ENCODE measurements around the gene KRT71. TPM values are rescaled to one million over a fixed set of nuclear protein-coding genes. Genes with fewer than 3 reads are reported as not detected.

The KRT71 gene
- total RNA-seq, 1 experiment from 2014 or later: not detected

DNA sequence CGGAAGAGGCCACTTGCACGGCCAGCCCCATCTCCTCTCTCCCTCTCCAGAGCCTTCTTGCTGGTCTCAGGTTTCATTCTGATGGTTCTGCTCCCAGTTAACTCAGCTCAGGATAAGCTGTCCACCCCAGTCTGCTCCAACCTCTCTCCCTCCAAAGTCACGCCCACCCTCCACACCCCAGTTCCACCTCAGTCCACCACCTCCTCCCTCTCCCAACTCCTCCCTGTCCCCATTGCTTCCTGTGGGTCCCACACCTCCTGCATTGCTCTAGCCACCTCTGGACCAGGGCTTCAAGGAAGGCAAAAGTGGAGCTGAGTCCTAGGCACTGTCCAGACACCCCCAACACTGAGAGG is 13.1 kb downstream of the KRT71 start (continued):
- TF ChIP-seq CREM (CRISPR knock-in tag; IDR thresholded peaks at IDR 0.05) (no peak), MAX (CRISPR knock-in tag; IDR thresholded peaks at IDR 0.05) (no peak)
- TF ChIP-seq, protein P1, sequence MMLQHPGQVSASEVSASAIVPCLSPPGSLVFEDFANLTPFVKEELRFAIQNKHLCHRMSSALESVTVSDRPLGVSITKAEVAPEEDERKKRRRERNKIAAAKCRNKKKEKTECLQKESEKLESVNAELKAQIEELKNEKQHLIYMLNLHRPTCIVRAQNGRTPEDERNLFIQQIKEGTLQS (CRISPR knock-in tag; conservative IDR thresholded peaks at IDR 0.05): no peak

DNA sequence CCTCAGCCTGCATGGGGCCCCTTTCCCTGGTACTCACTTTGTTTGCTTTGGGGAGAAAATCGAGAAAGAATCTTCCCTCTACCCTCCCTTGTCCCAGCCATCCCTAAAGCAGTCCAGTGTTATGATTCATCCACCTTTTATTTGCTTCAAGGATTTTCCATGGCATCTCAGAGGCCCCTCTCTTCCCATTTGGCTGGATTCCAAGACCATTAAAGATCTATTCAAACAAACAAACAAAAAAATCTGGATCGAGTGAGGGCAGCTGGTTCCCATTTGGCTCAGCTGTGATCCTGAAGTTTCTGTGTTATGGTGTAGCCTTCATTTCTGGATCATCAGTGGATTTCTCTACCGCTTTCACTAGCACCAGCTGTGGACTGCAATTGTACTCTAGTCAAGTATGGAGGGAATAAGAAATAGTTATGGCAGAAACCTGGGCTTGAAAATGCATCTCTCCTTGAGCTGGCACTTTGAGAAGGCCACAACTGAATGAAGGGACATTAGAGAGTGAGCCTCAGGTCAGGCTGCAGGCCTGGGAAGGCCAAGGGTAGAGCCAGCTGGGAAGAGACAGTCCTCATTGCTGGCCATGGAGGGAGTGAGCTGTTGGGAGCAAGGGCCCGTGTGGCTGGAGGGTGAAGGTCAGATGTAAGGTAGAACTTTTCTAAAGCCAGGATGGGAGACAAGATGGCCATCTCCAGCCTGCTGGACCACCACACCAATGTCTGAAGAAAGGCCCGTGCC is 13.7 kb downstream of the KRT71 start:
- H3K4me1 Mint-ChIP-seq: no peaks in the 10 kb centered on the region
- H3K4me3 Mint-ChIP-seq: no peak overlapping the region
- TF ChIP-seq ZNF138 (CRISPR knock-in tag; conservative IDR thresholded peaks at IDR 0.05): no peak
- TF ChIP-seq ZNF396 (CRISPR knock-in tag; IDR thresholded peaks at IDR 0.05; ENCODE audit: borderline replicate concordance): no peak
- TF ChIP-seq ZNF532 (CRISPR knock-in tag; IDR thresholded peaks at IDR 0.05; ENCODE audit: borderline replicate concordance): no peak
- TF ChIP-seq, protein P2, sequence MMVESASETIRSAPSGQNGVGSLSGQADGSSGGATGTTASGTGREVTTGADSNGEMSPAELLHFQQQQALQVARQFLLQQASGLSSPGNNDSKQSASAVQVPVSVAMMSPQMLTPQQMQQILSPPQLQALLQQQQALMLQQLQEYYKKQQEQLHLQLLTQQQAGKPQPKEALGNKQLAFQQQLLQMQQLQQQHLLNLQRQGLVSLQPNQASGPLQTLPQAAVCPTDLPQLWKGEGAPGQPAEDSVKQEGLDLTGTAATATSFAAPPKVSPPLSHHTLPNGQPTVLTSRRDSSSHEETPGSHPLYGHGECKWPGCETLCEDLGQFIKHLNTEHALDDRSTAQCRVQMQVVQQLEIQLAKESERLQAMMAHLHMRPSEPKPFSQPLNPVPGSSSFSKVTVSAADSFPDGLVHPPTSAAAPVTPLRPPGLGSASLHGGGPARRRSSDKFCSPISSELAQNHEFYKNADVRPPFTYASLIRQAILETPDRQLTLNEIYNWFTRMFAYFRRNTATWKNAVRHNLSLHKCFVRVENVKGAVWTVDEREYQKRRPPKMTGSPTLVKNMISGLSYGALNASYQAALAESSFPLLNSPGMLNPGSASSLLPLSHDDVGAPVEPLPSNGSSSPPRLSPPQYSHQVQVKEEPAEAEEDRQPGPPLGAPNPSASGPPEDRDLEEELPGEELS (CRISPR knock-in tag; IDR thresholded peaks at IDR 0.05): no peak
- no peak for TF ChIP-seq PRDM15 (CRISPR knock-in tag; IDR thresholded peaks at IDR 0.05)
- TF ChIP-seq ZNF423 (CRISPR knock-in tag; IDR thresholded peaks at IDR 0.05): no peak
- no peak for TF ChIP-seq ZNF317 (CRISPR knock-in tag; IDR thresholded peaks at IDR 0.05; ENCODE audit: borderline replicate concordance, low read depth)
- no peak for TF ChIP-seq ZNF219 (CRISPR knock-in tag; IDR thresholded peaks at IDR 0.05; ENCODE audit: borderline replicate concordance)
- TF ChIP-seq, protein P3, sequence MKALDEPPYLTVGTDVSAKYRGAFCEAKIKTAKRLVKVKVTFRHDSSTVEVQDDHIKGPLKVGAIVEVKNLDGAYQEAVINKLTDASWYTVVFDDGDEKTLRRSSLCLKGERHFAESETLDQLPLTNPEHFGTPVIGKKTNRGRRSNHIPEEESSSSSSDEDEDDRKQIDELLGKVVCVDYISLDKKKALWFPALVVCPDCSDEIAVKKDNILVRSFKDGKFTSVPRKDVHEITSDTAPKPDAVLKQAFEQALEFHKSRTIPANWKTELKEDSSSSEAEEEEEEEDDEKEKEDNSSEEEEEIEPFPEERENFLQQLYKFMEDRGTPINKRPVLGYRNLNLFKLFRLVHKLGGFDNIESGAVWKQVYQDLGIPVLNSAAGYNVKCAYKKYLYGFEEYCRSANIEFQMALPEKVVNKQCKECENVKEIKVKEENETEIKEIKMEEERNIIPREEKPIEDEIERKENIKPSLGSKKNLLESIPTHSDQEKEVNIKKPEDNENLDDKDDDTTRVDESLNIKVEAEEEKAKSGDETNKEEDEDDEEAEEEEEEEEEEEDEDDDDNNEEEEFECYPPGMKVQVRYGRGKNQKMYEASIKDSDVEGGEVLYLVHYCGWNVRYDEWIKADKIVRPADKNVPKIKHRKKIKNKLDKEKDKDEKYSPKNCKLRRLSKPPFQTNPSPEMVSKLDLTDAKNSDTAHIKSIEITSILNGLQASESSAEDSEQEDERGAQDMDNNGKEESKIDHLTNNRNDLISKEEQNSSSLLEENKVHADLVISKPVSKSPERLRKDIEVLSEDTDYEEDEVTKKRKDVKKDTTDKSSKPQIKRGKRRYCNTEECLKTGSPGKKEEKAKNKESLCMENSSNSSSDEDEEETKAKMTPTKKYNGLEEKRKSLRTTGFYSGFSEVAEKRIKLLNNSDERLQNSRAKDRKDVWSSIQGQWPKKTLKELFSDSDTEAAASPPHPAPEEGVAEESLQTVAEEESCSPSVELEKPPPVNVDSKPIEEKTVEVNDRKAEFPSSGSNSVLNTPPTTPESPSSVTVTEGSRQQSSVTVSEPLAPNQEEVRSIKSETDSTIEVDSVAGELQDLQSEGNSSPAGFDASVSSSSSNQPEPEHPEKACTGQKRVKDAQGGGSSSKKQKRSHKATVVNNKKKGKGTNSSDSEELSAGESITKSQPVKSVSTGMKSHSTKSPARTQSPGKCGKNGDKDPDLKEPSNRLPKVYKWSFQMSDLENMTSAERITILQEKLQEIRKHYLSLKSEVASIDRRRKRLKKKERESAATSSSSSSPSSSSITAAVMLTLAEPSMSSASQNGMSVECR (CRISPR knock-in tag; IDR thresholded peaks at IDR 0.05; ENCODE audit: borderline replicate concordance): no peak
- no peak for TF ChIP-seq IRF1 (CRISPR knock-in tag; IDR thresholded peaks at IDR 0.05)
- TF ChIP-seq, protein P4, sequence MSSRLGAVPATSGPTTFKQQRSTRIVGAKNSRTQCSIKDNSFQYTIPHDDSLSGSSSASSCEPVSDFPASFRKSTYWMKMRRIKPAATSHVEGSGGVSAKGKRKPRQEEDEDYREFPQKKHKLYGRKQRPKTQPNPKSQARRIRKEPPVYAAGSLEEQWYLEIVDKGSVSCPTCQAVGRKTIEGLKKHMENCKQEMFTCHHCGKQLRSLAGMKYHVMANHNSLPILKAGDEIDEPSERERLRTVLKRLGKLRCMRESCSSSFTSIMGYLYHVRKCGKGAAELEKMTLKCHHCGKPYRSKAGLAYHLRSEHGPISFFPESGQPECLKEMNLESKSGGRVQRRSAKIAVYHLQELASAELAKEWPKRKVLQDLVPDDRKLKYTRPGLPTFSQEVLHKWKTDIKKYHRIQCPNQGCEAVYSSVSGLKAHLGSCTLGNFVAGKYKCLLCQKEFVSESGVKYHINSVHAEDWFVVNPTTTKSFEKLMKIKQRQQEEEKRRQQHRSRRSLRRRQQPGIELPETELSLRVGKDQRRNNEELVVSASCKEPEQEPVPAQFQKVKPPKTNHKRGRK (CRISPR knock-in tag; IDR thresholded peaks at IDR 0.05; ENCODE audit: borderline replicate concordance): no peak
- H3K9me3 Mint-ChIP-seq: no peaks in the 10 kb centered on the region
- no peak overlapping the region for H3K27ac Mint-ChIP-seq
- POLR2A ChIA-PET: no interaction called here
- CTCF ChIA-PET: interaction anchor here (0.5 to 1.6 kb wide), 2 partner anchors 331 to 365 kb away, joined by 3 read pairs; no protein-coding TSS in a partner anchor
- H3K36me3 Mint-ChIP-seq: no peaks in the 10 kb centered on the region
- DNase-seq (ENCODE audit: low spot score) (no peak), ATAC-seq (no peak)
- H3K27me3 Mint-ChIP-seq (ENCODE audit: low read depth): no peaks in the 10 kb centered on the region

All from WTC11 (cell line).